NCI-H1417 treated with DMSO at 0.1 percent for 48 hours (cell line): ENCODE measurements around the gene EPB42.
"Not testable (repeated sequence)": the region's sequence is repeated elsewhere in the genome, so short reads cannot be mapped to it uniquely, and the experiment has no call there.

Experiments used
- DNase-seq: peaks from one replicate; lab custom pipeline; 2025; lab: John Stamatoyannopoulos, UW

EPB42 gene

GRCh38 chr15:43212299-43212698 is 8.5 kb downstream of the EPB42 start:
- DNase-seq: no peak

GRCh38 chr15:43211224-43211735 is 9.5 kb downstream of the EPB42 start:
- no peak for DNase-seq

GRCh38 chr15:43210807-43211206 is 10.0 kb downstream of the EPB42 start:
- no peak for DNase-seq

GRCh38 chr15:43210172-43210745 is 10.6 kb downstream of the EPB42 start:
- no peak for DNase-seq

GRCh38 chr15:43209059-43209824 is 11.6 kb downstream of the EPB42 start:
- DNase-seq: no peak

GRCh38 chr15:43208052-43209002 is 12.5 kb downstream of the EPB42 start:
- no peak for DNase-seq

GRCh38 chr15:43207024-43207423 is 13.8 kb downstream of the EPB42 start:
- no peak for DNase-seq

- no peak for DNase-seq
Measured at GRCh38 chr15:43206054-43206453, 14.8 kb downstream of the EPB42 start.

GRCh38 chr15:43204016-43204901 is 16.6 kb downstream of the EPB42 start:
- no peak for DNase-seq

GRCh38 chr15:43199945-43200488 is 20.8 kb downstream of the EPB42 start:
- no peak for DNase-seq

- DNase-seq: no peak
Measured at GRCh38 chr15:43198992-43199391, 21.8 kb downstream of the EPB42 start.

GRCh38 chr15:43198556-43198955 is 22.3 kb downstream of the EPB42 start:
- DNase-seq: not testable (repeated sequence)

- DNase-seq: not testable (repeated sequence)
Measured at GRCh38 chr15:43197773-43198172, 23.0 kb downstream of the EPB42 start.

GRCh38 chr15:43196760-43197548 is 23.9 kb downstream of the EPB42 start:
- no peak for DNase-seq

- DNase-seq: no peak
Measured at GRCh38 chr15:43194795-43195194, 26.0 kb downstream of the EPB42 start.

GRCh38 chr15:43193710-43194109 is 27.1 kb downstream of the EPB42 start:
- no peak for DNase-seq

- DNase-seq: no peak
Measured at GRCh38 chr15:43190178-43190577, 30.6 kb downstream of the EPB42 start.

- no peak for DNase-seq
Measured at GRCh38 chr15:43189296-43189695, 31.5 kb downstream of the EPB42 start.

GRCh38 chr15:43187544-43188155 is 33.2 kb downstream of the EPB42 start:
- no peak for DNase-seq

- no peak for DNase-seq
Measured at GRCh38 chr15:43186003-43186353, 34.8 kb downstream of the EPB42 start.
